PC-3 (cell line): ENCODE data around the gene CFAP47. TPM values are rescaled to one million over a fixed set of nuclear protein-coding genes. Genes with fewer than 3 reads are reported as not detected.

ENCODE experiments used
- ATAC-seq: fragments of 200-7000 bp; cut with Tn5 transposase; 2 replicates; pipeline ENCODE4 v1.9.1; 2020; ENCODE audit warnings: mild to moderate bottlenecking, moderate library complexity
- BruUV-seq: library from RNA; stranded (reverse); fragments of 400-500 nt; replicated peaks from 2 replicates; lab custom pipeline; 2021; lab: Mats Ljungman, UMichigan
- CTCF ChIA-PET: fragments of 300-600 bp; sonication (Branson Sonifier 250); formaldehyde crosslinking; loops from one replicate; lab custom pipeline; 2022; ENCODE audit warnings: antibody characterized with exemption; lab: Charles Lee
- POLR2A ChIA-PET: fragments of 300-600 bp; sonication (Branson Sonifier 250); formaldehyde crosslinking; loops from one replicate; lab custom pipeline; 2022; ENCODE audit warnings: antibody characterized with exemption; ENCODE audit not compliant: unreplicated experiment; lab: Charles Lee
- DNase-seq: peaks from one replicate; pipeline ENCODE4 v3.0.0-alpha.2; 2015
- H2AFZ ChIP-seq: fragments of 300-600 bp; sonication (generic); 2 replicates; pipeline ENCODE4 v1.6.0; 2016; ENCODE audit warnings: antibody characterized with exemption, low read length
- H3F3A ChIP-seq: fragments of 300-600 bp; sonication (generic); one replicate; pipeline ENCODE4 v1.6.0; 2017; ENCODE audit warnings: antibody characterized with exemption, low read length, control low read depth, mild to moderate bottlenecking; ENCODE audit not compliant: unreplicated experiment
- H3K27ac ChIP-seq: fragments of 300-600 bp; sonication (generic); 2 replicates; pipeline ENCODE4 v1.5.1; 2016; ENCODE audit warnings: mild to moderate bottlenecking, low read length
- H3K27me3 ChIP-seq: fragments of 300-600 bp; sonication (generic); 2 replicates; pipeline ENCODE4 v1.6.1; 2016; ENCODE audit warnings: low read length, mixed read lengths
- H3K36me3 ChIP-seq: fragments of 300-600 bp; sonication (generic); 2 replicates; pipeline ENCODE4 v1.6.1; 2016; ENCODE audit warnings: low read depth, mixed run types, low read length, mixed read lengths
- H3K4me1 ChIP-seq: fragments of 300-600 bp; sonication (generic); 2 replicates; pipeline ENCODE4 v1.5.1; 2016; ENCODE audit warnings: low read length; ENCODE audit not compliant: insufficient read depth
- H3K4me2 ChIP-seq: fragments of 300-600 bp; sonication (generic); 2 replicates; pipeline ENCODE4 v1.6.0; 2016; ENCODE audit warnings: low read length
- H3K4me3 ChIP-seq: fragments of 300-600 bp; sonication (generic); 2 replicates; pipeline ENCODE4 v1.5.1; 2016; ENCODE audit warnings: mild to moderate bottlenecking, low read length, mixed read lengths
- H3K79me2 ChIP-seq: fragments of 300-600 bp; sonication (generic); 2 replicates; pipeline ENCODE4 v1.6.1; 2017; ENCODE audit warnings: low read length, mixed read lengths
- H3K9ac ChIP-seq: fragments of 300-600 bp; sonication (generic); 2 replicates; pipeline ENCODE4 v1.6.0; 2016; ENCODE audit warnings: mild to moderate bottlenecking, low read length
- H3K9me2 ChIP-seq: fragments of 300-600 bp; sonication (generic); replicated peaks from 2 replicates; pipeline ENCODE4 v1.6.1; 2016; ENCODE audit warnings: mixed run types, low read length, mixed read lengths
- H3K9me3 ChIP-seq: fragments of 300-600 bp; sonication (generic); 2 replicates; pipeline ENCODE4 v1.6.1; 2016; ENCODE audit warnings: low read length, mixed read lengths
- H4K20me1 ChIP-seq: fragments of 300-600 bp; sonication (generic); 2 replicates; pipeline ENCODE4 v1.6.1; 2016; ENCODE audit warnings: low read length, mixed read lengths
- CTCF ChIP-seq: fragments of 300-600 bp; sonication (generic); conservative IDR thresholded peaks from 2 replicates; pipeline ENCODE4 v1.5.1; 2017; ENCODE audit warnings: antibody characterized with exemption, low read depth, mild to moderate bottlenecking, low read length
- EZH2 ChIP-seq: fragments of 300-600 bp; sonication (generic); IDR thresholded peaks from one replicate; pipeline ENCODE4 v1.6.1; 2017; ENCODE audit warnings: antibody characterized with exemption, mild to moderate bottlenecking, low read length; ENCODE audit not compliant: unreplicated experiment
- EZH2phosphoT487 ChIP-seq: fragments of 300-600 bp; sonication (generic); IDR thresholded peaks from 2 replicates; pipeline ENCODE4 v1.6.1; 2018; ENCODE audit warnings: mild to moderate bottlenecking, antibody characterized with exemption, low read length, borderline replicate concordance
- intact Hi-C: fragments of 100-400 bp; cut with micrococcal nuclease; formaldehyde crosslinking; loops from 2 replicates; pipeline ENCODE4 v1.9.0; 2023
- total RNA-seq: library from RNA; depleted of rRNA; stranded (reverse); fragments of >200 nt; gene quantifications from 2 replicates; pipeline ENCODE4 v1.2.3, GENCODE V29; 2014

CFAP47 gene
- total RNA-seq, 1 experiment from 2014 or later = not detected

DNA sequence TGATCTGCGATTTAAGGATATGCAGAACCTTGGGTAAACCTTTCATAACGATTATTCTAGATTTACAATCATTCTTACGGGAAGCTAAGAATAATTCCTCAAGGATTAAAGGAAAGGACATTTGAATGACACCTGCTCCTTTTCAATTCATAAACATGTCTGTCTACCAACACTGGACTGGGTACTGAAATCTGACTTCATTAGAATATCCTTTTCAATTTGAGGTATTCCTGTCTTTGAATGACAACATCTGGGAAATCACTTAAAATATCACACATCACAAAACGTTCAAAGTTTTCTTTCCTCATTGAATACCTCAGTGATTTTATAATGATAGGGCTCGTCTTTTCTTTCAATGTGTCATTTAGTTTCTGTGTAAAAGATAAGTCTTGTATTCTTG lies 87.7 kb downstream of the CFAP47 start:
- no peaks in the 10 kb centered on the region for H4K20me1 ChIP-seq
- ATAC-seq (no peak), DNase-seq (no peak)
- no peak for TF ChIP-seq EZH2phosphoT487
- no peak for TF ChIP-seq EZH2
- TF ChIP-seq CTCF = no peak
- H3K79me2 ChIP-seq = no peaks in the 10 kb centered on the region
- H3K9me2 ChIP-seq = no peaks in the 10 kb centered on the region
- no peaks in the 10 kb centered on the region for H3K4me1 ChIP-seq
- H3K9ac ChIP-seq = no peak overlapping the region
- POLR2A ChIA-PET = no interaction called here
- no peaks in the 10 kb centered on the region for H3K9me3 ChIP-seq
- H3K27me3 ChIP-seq = no peaks in the 10 kb centered on the region
- no peaks in the 10 kb centered on the region for H3F3A ChIP-seq
- H2AFZ ChIP-seq = no peak overlapping the region
- no peak overlapping the region for H3K4me3 ChIP-seq
- CTCF ChIA-PET = no interaction called here
- BruUV-seq = no TSS peak
- intact Hi-C loops = no loop called here
- no peak overlapping the region for H3K4me2 ChIP-seq
- no peak overlapping the region for H3K27ac ChIP-seq
- H3K36me3 ChIP-seq = no peaks in the 10 kb centered on the region

- POLR2A ChIA-PET = no interaction called here
- Histone ChIP-seq H3K79me2 (no peaks in the 10 kb centered on the region), H3K36me3 (no peaks in the 10 kb centered on the region), H2AFZ (no peak overlapping the region), H3F3A (no peaks in the 10 kb centered on the region), H3K27ac (no peak overlapping the region), H3K4me1 (no peaks in the 10 kb centered on the region), H3K27me3 (no peaks in the 10 kb centered on the region), H4K20me1 (no peaks in the 10 kb centered on the region), H3K4me3 (no peak overlapping the region), H3K9me3 (no peaks in the 10 kb centered on the region), H3K4me2 (no peak overlapping the region), H3K9ac (no peak overlapping the region), H3K9me2 (no peaks in the 10 kb centered on the region)
- CTCF ChIA-PET = no interaction called here
- TF ChIP-seq CTCF (no peak), EZH2phosphoT487 (no peak), EZH2 (no peak)
- intact Hi-C loops = no loop called here
- ATAC-seq (no peak), DNase-seq (no peak)
- BruUV-seq = no TSS peak
These were observed 99.6 kb downstream of the CFAP47 start for GRCh38 chrX:36019125-36019524.

DNA sequence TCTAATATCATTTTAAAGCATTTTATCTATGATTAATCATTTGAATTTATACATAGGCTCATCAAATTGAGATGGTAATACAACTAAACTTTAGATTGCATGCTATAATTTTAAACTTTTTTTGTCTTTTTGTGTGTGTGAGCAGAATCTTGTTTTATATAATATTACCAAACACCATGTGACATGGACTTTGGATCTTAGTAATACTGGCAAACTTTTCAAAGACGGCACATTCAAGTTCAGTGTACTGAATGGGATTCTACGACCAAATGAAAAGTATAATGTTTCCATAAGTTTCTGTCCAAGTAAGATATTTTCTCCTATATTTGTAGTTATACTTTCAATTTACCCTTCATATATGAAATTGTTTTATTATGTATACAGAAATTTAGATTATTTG lies 116.0 kb downstream of the CFAP47 start:
- intact Hi-C loops = no loop called here
- H3F3A ChIP-seq = no peaks in the 10 kb centered on the region
- H3K27me3 ChIP-seq = no peaks in the 10 kb centered on the region
- POLR2A ChIA-PET = no interaction called here
- H3K79me2 ChIP-seq = no peaks in the 10 kb centered on the region
- no peak overlapping the region for H3K4me3 ChIP-seq
- H3K36me3 ChIP-seq = no peaks in the 10 kb centered on the region
- CTCF ChIA-PET = no interaction called here
- no peak for DNase-seq
- no peaks in the 10 kb centered on the region for H3K9me3 ChIP-seq
- H3K4me1 ChIP-seq = no peaks in the 10 kb centered on the region
- no peak for ATAC-seq
- H4K20me1 ChIP-seq = no peaks in the 10 kb centered on the region
- no TSS peak for BruUV-seq
- H2AFZ ChIP-seq = no peak overlapping the region
- no peak for TF ChIP-seq EZH2phosphoT487
- no peak for TF ChIP-seq EZH2
- TF ChIP-seq CTCF = no peak
- no peak overlapping the region for H3K9ac ChIP-seq
- H3K27ac ChIP-seq = no peak overlapping the region
- no peak overlapping the region for H3K4me2 ChIP-seq
- no peaks in the 10 kb centered on the region for H3K9me2 ChIP-seq
